C4-2B (cell line): ENCODE measurements around the gene ARHGEF26.

ENCODE experiments used
- H3K27ac ChIP-seq: fragments of 450-650 bp; 2 replicates; pipeline ENCODE4 v1.5.1; 2017
- CTCF ChIP-seq: fragments of 450-650 bp; conservative IDR thresholded peaks from 2 replicates; pipeline ENCODE4 v1.5.1; 2017; ENCODE audit warnings: mild to moderate bottlenecking
- ZFX ChIP-seq: fragments of 450-650 bp; IDR thresholded peaks from 2 replicates; pipeline ENCODE4 v1.6.1; 2017

ARHGEF26 gene

GRCh38 chr3:154307363-154307762 lies 186.2 kb downstream of the ARHGEF26 start:
- TF ChIP-seq CTCF (no peak), ZFX (no peak)
- H3K27ac ChIP-seq = no peak overlapping the region
